MM.1S (cell line): ENCODE measurements around the gene DNAH11.

Experiments
- DNase-seq: peaks from one replicate; pipeline ENCODE4 v3.0.0-alpha.2; 2015
- H2AFZ ChIP-seq: fragments of 300-600 bp; sonication (generic); 2 replicates; pipeline ENCODE4 v1.6.0; 2016; ENCODE audit warnings: antibody characterized with exemption, low read length
- H3F3A ChIP-seq: fragments of 300-600 bp; sonication (generic); 2 replicates; pipeline ENCODE4 v1.6.1; 2016; ENCODE audit warnings: mild to moderate bottlenecking, antibody characterized with exemption, low read length, moderate library complexity, mixed read lengths; ENCODE audit not compliant: insufficient read depth
- H3K27ac ChIP-seq: fragments of 300-600 bp; sonication (generic); 2 replicates; pipeline ENCODE4 v1.5.1; 2016; ENCODE audit warnings: mild to moderate bottlenecking, low read length
- H3K27me3 ChIP-seq: fragments of 300-600 bp; sonication (generic); replicated peaks from 2 replicates; pipeline ENCODE4 v1.6.0; 2016; ENCODE audit warnings: low read length; ENCODE audit not compliant: insufficient read depth
- H3K36me3 ChIP-seq: fragments of 300-600 bp; sonication (generic); replicated peaks from 2 replicates; pipeline ENCODE4 v1.6.1; 2016; ENCODE audit warnings: mild to moderate bottlenecking, low read length, mixed read lengths; ENCODE audit not compliant: insufficient read depth
- H3K4me1 ChIP-seq: fragments of 300-600 bp; sonication (generic); 2 replicates; pipeline ENCODE4 v1.6.1; 2016; ENCODE audit warnings: low read length, mixed read lengths
- H3K4me2 ChIP-seq: fragments of 300-600 bp; sonication (generic); 2 replicates; pipeline ENCODE4 v1.6.0; 2016; ENCODE audit warnings: low read depth, low read length
- H3K4me3 ChIP-seq: fragments of 300-600 bp; sonication (generic); 2 replicates; pipeline ENCODE4 v1.5.1; 2016; ENCODE audit warnings: low read length, mixed read lengths
- H3K79me2 ChIP-seq: fragments of 300-600 bp; sonication (generic); 2 replicates; pipeline ENCODE4 v1.6.1; 2016; ENCODE audit warnings: mixed run types, low read length, mixed read lengths
- H3K9ac ChIP-seq: fragments of 300-600 bp; sonication (generic); 2 replicates; pipeline ENCODE4 v1.6.1; 2016; ENCODE audit warnings: low read length, mixed read lengths
- H3K9me2 ChIP-seq: fragments of 300-600 bp; sonication (generic); replicated peaks from 2 replicates; pipeline ENCODE4 v1.6.1; 2016; ENCODE audit warnings: mild to moderate bottlenecking, low read length, mixed read lengths; ENCODE audit not compliant: insufficient read depth
- H3K9me3 ChIP-seq: fragments of 300-600 bp; sonication (generic); replicated peaks from 2 replicates; pipeline ENCODE4 v1.6.1; 2016; ENCODE audit warnings: mild to moderate bottlenecking, low read length, mixed read lengths; ENCODE audit not compliant: insufficient read depth
- H4K20me1 ChIP-seq: fragments of 300-600 bp; sonication (generic); 2 replicates; pipeline ENCODE4 v1.6.1; 2016; ENCODE audit warnings: mild to moderate bottlenecking, low read length, moderate library complexity, mixed read lengths; ENCODE audit not compliant: insufficient read depth
- EZH2 ChIP-seq: fragments of 300-600 bp; sonication (generic); optimal IDR thresholded peaks from 2 replicates; pipeline ENCODE3; 2017; ENCODE audit warnings: low read depth, mild to moderate bottlenecking, antibody characterized with exemption, low read length, mixed read lengths
- EZH2phosphoT487 ChIP-seq: fragments of 300-600 bp; sonication (generic); IDR thresholded peaks from 2 replicates; pipeline ENCODE4 v1.6.1; 2018; ENCODE audit warnings: antibody characterized with exemption, low read length
- TF ChIP-seq, protein P1 (sequence below): fragments of 300-600 bp; sonication (generic); IDR thresholded peaks from 2 replicates; pipeline ENCODE4 v1.5.1; 2016; ENCODE audit warnings: antibody characterized with exemption, low read length, mixed read lengths

Gene DNAH11

DNA sequence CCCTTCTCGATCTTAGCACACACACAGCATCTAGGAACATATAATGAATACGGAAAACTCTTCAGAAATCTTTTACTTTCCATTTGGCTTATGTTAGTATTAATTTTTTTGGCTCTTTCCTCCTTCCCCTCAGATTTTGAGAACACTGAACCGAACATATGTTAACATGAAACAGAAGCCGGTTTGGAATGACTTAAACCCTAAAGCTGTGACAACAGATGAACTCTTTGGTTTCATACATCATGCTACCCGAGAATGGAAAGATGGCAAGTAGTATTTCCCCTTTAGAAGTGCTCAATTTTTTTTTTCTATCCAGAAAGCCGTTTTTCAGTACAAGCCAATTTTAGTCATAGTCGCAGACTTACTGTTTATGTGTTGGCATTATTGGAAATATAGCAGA, 164.7 kb downstream of the DNAH11 start:
- no peak for DNase-seq
- no peaks in the 10 kb centered on the region for H3F3A ChIP-seq
- no peak overlapping the region for H3K27ac ChIP-seq
- no peaks in the 10 kb centered on the region for H3K79me2 ChIP-seq
- H3K9me2 ChIP-seq: no peaks in the 10 kb centered on the region
- H3K4me1 ChIP-seq: no peaks in the 10 kb centered on the region
- no peak overlapping the region for H3K9ac ChIP-seq
- H3K9me3 ChIP-seq: no peaks in the 10 kb centered on the region
- H3K4me2 ChIP-seq: no peak overlapping the region
- H2AFZ ChIP-seq: no peak overlapping the region
- no peaks in the 10 kb centered on the region for H3K36me3 ChIP-seq
- H3K27me3 ChIP-seq: no peaks in the 10 kb centered on the region
- H3K4me3 ChIP-seq: no peak overlapping the region
- no peak for TF ChIP-seq EZH2
- no peaks in the 10 kb centered on the region for H4K20me1 ChIP-seq

DNA sequence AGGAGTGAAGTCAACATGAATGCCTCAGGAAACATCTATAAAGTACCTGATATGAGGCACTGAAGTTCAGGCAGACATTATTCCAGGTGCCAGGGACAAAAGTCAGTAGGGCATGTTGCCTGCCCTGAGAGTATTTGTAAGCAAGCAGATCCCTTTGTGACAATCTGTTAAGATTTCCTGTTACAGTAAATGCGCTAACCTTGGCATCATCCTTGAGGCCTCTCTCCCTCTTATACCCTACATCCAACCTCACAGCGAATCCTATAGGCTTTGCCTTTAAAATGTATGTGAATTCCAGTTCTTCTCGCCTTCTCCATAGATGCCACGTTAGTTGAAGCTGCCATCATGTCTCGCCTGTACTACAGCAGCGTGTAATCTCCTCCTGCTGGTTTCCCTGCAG, 165.3 kb downstream of the DNAH11 start:
- no peaks in the 10 kb centered on the region for H3K27me3 ChIP-seq
- no peak overlapping the region for H3K9ac ChIP-seq
- H3K4me1 ChIP-seq: no peaks in the 10 kb centered on the region
- no peak overlapping the region for H3K27ac ChIP-seq
- no peak for TF ChIP-seq EZH2phosphoT487
- no peak overlapping the region for H3K4me3 ChIP-seq
- H3K9me3 ChIP-seq: no peaks in the 10 kb centered on the region
- no peaks in the 10 kb centered on the region for H3K36me3 ChIP-seq
- no peaks in the 10 kb centered on the region for H3F3A ChIP-seq
- no peaks in the 10 kb centered on the region for H4K20me1 ChIP-seq
- H3K4me2 ChIP-seq: no peak overlapping the region
- H3K79me2 ChIP-seq: no peaks in the 10 kb centered on the region
- H3K9me2 ChIP-seq: no peaks in the 10 kb centered on the region
- no peak overlapping the region for H2AFZ ChIP-seq
- no peak for DNase-seq

DNA sequence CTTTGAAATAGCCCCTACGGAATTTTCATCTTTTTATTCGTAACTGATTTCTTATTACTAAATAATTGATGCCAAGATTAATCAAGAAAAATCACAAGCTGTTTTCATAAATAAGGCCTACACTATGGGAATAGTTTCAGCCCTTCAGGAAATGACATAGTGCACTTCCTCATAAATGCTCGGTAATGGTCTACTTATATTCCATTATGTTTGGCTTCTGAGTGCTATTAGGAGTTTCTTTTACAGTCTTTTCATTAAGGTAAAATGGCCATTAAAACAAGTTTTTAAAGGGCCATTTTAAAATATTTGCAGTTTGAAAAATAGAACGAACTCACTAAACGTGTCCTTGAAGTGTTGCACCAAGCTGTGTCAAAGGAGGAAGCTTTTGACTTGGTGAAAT, 174.5 kb downstream of the DNAH11 start:
- H3K79me2 ChIP-seq: no peaks in the 10 kb centered on the region
- H3K9ac ChIP-seq: no peak overlapping the region
- H3K4me2 ChIP-seq: no peak overlapping the region
- no peaks in the 10 kb centered on the region for H3K27me3 ChIP-seq
- no peak overlapping the region for H2AFZ ChIP-seq
- DNase-seq: no peak
- peaks cover 7% of the 10 kb centered on the region; the same call in 1 of the 2 replicates for H3K4me1 ChIP-seq
- no peaks in the 10 kb centered on the region for H3K9me3 ChIP-seq
- no peaks in the 10 kb centered on the region for H4K20me1 ChIP-seq
- H3K36me3 ChIP-seq: no peaks in the 10 kb centered on the region
- no peak overlapping the region for H3K27ac ChIP-seq
- H3K4me3 ChIP-seq: no peak overlapping the region
- TF ChIP-seq EZH2phosphoT487 (no peak), EZH2 (no peak)
- TF ChIP-seq, protein P1, sequence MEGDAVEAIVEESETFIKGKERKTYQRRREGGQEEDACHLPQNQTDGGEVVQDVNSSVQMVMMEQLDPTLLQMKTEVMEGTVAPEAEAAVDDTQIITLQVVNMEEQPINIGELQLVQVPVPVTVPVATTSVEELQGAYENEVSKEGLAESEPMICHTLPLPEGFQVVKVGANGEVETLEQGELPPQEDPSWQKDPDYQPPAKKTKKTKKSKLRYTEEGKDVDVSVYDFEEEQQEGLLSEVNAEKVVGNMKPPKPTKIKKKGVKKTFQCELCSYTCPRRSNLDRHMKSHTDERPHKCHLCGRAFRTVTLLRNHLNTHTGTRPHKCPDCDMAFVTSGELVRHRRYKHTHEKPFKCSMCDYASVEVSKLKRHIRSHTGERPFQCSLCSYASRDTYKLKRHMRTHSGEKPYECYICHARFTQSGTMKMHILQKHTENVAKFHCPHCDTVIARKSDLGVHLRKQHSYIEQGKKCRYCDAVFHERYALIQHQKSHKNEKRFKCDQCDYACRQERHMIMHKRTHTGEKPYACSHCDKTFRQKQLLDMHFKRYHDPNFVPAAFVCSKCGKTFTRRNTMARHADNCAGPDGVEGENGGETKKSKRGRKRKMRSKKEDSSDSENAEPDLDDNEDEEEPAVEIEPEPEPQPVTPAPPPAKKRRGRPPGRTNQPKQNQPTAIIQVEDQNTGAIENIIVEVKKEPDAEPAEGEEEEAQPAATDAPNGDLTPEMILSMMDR: no peak
- no peaks in the 10 kb centered on the region for H3F3A ChIP-seq
- H3K9me2 ChIP-seq: no peaks in the 10 kb centered on the region

DNA sequence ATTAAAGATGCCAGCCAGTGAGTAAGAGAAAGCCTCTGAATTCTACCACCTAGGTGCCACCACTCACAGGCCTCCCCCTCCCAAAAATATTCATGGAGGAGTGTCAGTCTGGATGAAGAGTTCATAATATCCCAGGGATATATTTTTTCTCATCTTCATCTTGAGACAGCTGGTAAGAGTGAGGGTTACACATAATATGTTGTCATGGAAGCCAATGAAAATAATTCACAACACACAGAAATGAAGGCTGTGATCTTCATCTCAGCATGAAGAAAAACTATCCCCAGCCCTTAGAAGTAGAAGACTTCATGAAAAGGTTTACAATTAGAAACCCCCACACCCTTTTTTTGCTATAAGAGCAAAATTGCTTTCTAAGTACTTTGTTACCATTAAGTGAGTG, 175.6 kb downstream of the DNAH11 start:
- Histone ChIP-seq H3K9ac (no peak overlapping the region), H3K27me3 (no peaks in the 10 kb centered on the region), H3K9me3 (no peaks in the 10 kb centered on the region), H3K4me2 (no peak overlapping the region), H3K79me2 (no peaks in the 10 kb centered on the region), H4K20me1 (no peaks in the 10 kb centered on the region), H3K4me3 (no peak overlapping the region), H3K36me3 (no peaks in the 10 kb centered on the region), H3F3A (no peaks in the 10 kb centered on the region), H2AFZ (no peak overlapping the region), H3K4me1 (peaks cover 7% of the 10 kb centered on the region; the same call in 1 of the 2 replicates), H3K27ac (no peak overlapping the region), H3K9me2 (no peaks in the 10 kb centered on the region)
- TF ChIP-seq, protein P1: no peak
- TF ChIP-seq EZH2 (no peak), EZH2phosphoT487 (no peak)
- no peak for DNase-seq
